ENCODE data around the gene NSL1.

Gene NSL1

GRCh38 chr1:212822956-212823355, 31.4 kb upstream of the NSL1 start:
- no peak for TF ChIP-seq CTCF (IDR thresholded peaks at IDR 0.05)

GRCh38 chr1:212820969-212821368, 29.4 kb upstream of the NSL1 start:
- TF ChIP-seq CTCF (IDR thresholded peaks at IDR 0.05), result no peak

GRCh38 chr1:212819726-212820125, 28.1 kb upstream of the NSL1 start:
- TF ChIP-seq CTCF (IDR thresholded peaks at IDR 0.05), result no peak

GRCh38 chr1:212816567-212817278, 25.1 kb upstream of the NSL1 start:
- no peak for TF ChIP-seq CTCF (IDR thresholded peaks at IDR 0.05)

GRCh38 chr1:212814537-212815334, 23.2 kb upstream of the NSL1 start:
- TF ChIP-seq CTCF (IDR thresholded peaks at IDR 0.05), result peak; percentile 38; the same call in 1 of the 2 replicates

- no peak for TF ChIP-seq CTCF (IDR thresholded peaks at IDR 0.05)
These were observed 14.2 kb upstream of the NSL1 start for GRCh38 chr1:212805767-212806166.

DNA sequence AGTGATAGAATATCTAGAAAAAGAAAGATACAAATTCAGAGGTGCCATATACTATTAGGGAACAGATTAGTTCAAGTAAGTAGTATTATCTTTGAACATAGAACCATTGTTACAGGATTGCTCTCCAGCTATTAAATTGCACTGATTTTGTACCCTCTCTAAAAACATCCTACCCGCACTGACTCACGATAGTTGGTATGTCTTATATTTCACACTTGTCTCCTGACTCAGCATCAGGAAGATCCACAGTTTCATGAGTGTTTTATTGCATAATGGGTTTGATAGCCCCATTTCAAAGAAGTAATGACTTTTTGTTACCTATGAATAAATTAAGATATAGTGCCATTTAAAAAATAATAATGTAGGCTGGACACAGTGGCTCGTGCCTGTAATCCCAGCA, 6.1 kb upstream of the NSL1 start:
- TF ChIP-seq CTCF (IDR thresholded peaks at IDR 0.05), result no peak

All from LNCAP (cell line).